Type B pancreatic cell (in vitro differentiated cells): ENCODE data around the gene ARSG. TPM values are rescaled to one million over a fixed set of nuclear protein-coding genes. Genes with fewer than 3 reads are reported as not detected.

ENCODE experiments used
- DNase-seq: peaks from one replicate; pipeline ENCODE4 v3.0.0; 2021; ENCODE audit warnings: mixed read lengths; ENCODE audit not compliant: unreplicated experiment; ENCODE audit errors: extremely low spot score
- H3K27ac Mint-ChIP-seq: 2 replicates; pipeline ENCODE4 v1.8.0; 2021; ENCODE audit warnings: mild to moderate bottlenecking, mixed read lengths
- H3K27me3 Mint-ChIP-seq: 2 replicates; pipeline ENCODE4 v1.8.0; 2021; ENCODE audit warnings: mixed read lengths
- H3K36me3 Mint-ChIP-seq: 2 replicates; pipeline ENCODE4 v1.8.0; 2021; ENCODE audit warnings: mixed read lengths
- H3K4me1 Mint-ChIP-seq: one replicate; pipeline ENCODE4 v1.8.0; 2021; ENCODE audit warnings: mixed read lengths; ENCODE audit not compliant: unreplicated experiment
- H3K4me3 Mint-ChIP-seq: 2 replicates; pipeline ENCODE4 v1.8.0; 2021; ENCODE audit warnings: mild to moderate bottlenecking, mixed read lengths
- H3K9me3 Mint-ChIP-seq: 2 replicates; pipeline ENCODE4 v1.8.0; 2021; ENCODE audit warnings: mixed read lengths
- CTCF ChIP-seq: fragments of 200-600 bp; sonication (generic); conservative IDR thresholded peaks from 2 replicates; pipeline ENCODE4 v1.5.0; 2021; ENCODE audit warnings: antibody characterized with exemption, mild to moderate bottlenecking
- total RNA-seq: library from RNA; stranded (reverse); gene quantifications from 2 replicates; pipeline ENCODE4 v1.2.1, GENCODE V29; 2021; ENCODE audit warnings: low replicate concordance

ARSG gene
- total RNA-seq, 1 donor from 2014 or later: 4.1 TPM

- peaks cover 17% of the 10 kb centered on the region for H3K36me3 Mint-ChIP-seq
- peak overlapping the region; percentile 23 for H3K27ac Mint-ChIP-seq
- no peaks in the 10 kb centered on the region for H3K27me3 Mint-ChIP-seq
- no peak for TF ChIP-seq CTCF
- no peaks in the 10 kb centered on the region for H3K9me3 Mint-ChIP-seq
- H3K4me3 Mint-ChIP-seq: no peak overlapping the region
- no peak for DNase-seq
- H3K4me1 Mint-ChIP-seq: no peaks in the 10 kb centered on the region
These were observed 133.6 kb downstream of the ARSG start for GRCh38 chr17:68424861-68425260.

GRCh38 chr17:68425979-68426378, 134.7 kb downstream of the ARSG start:
- no peak for DNase-seq
- H3K4me3 Mint-ChIP-seq: no peak overlapping the region
- H3K9me3 Mint-ChIP-seq: no peaks in the 10 kb centered on the region
- no peak overlapping the region for H3K27ac Mint-ChIP-seq
- TF ChIP-seq CTCF: no peak
- H3K4me1 Mint-ChIP-seq: no peaks in the 10 kb centered on the region
- peaks cover 9% of the 10 kb centered on the region for H3K36me3 Mint-ChIP-seq
- H3K27me3 Mint-ChIP-seq: no peaks in the 10 kb centered on the region

GRCh38 chr17:68427575-68427974, 136.3 kb downstream of the ARSG start:
- DNase-seq: no peak
- peaks cover 9% of the 10 kb centered on the region for H3K36me3 Mint-ChIP-seq
- H3K4me1 Mint-ChIP-seq: no peaks in the 10 kb centered on the region
- no peak overlapping the region for H3K27ac Mint-ChIP-seq
- no peaks in the 10 kb centered on the region for H3K27me3 Mint-ChIP-seq
- TF ChIP-seq CTCF: no peak
- H3K9me3 Mint-ChIP-seq: no peaks in the 10 kb centered on the region
- H3K4me3 Mint-ChIP-seq: no peak overlapping the region

- no peak overlapping the region for H3K27ac Mint-ChIP-seq
- H3K4me3 Mint-ChIP-seq: no peak overlapping the region
These were observed 137.3 kb downstream of the ARSG start for GRCh38 chr17:68428498-68429172.

GRCh38 chr17:68429881-68430280, 138.6 kb downstream of the ARSG start:
- Mint-ChIP-seq H3K27ac (no peak overlapping the region), H3K9me3 (no peaks in the 10 kb centered on the region), H3K4me1 (no peaks in the 10 kb centered on the region), H3K27me3 (no peaks in the 10 kb centered on the region), H3K4me3 (no peak overlapping the region), H3K36me3 (peaks cover 9% of the 10 kb centered on the region)
- no peak for DNase-seq
- TF ChIP-seq CTCF: no peak

More at GRCh38 chr17:68428498-68429172, 137.3 kb downstream of the ARSG start:
- H3K9me3 Mint-ChIP-seq: no peaks in the 10 kb centered on the region
- H3K36me3 Mint-ChIP-seq: peaks cover 9% of the 10 kb centered on the region
- TF ChIP-seq CTCF: no peak
- no peaks in the 10 kb centered on the region for H3K27me3 Mint-ChIP-seq
- no peaks in the 10 kb centered on the region for H3K4me1 Mint-ChIP-seq
- no peak for DNase-seq
